GM23248 (cell line): Measurements from ENCODE around the gene HTR3C. TPM values are rescaled to one million over a fixed set of nuclear protein-coding genes. Genes with fewer than 3 reads are reported as not detected.
A peak's percentile ranks its signal among the peaks of the same experiment; 100 is the strongest.

Experiments
- DNase-seq: peaks from one replicate; pipeline ENCODE4 v3.0.0-alpha.2; 2015
- H2AFZ ChIP-seq: fragments of 200-600 bp; sonication (generic); 2 replicates; pipeline ENCODE4 v1.6.1; 2016; ENCODE audit warnings: antibody characterized with exemption
- H3F3A ChIP-seq: fragments of 200-600 bp; sonication (generic); 2 replicates; pipeline ENCODE4 v1.6.1; 2016; ENCODE audit warnings: mild to moderate bottlenecking, antibody characterized with exemption, mixed run types; ENCODE audit not compliant: insufficient read depth
- H3K27ac ChIP-seq: fragments of 200-600 bp; sonication (generic); 2 replicates; pipeline ENCODE4 v1.5.1; 2016; ENCODE audit warnings: mild to moderate bottlenecking
- H3K27me3 ChIP-seq: fragments of 200-600 bp; sonication (generic); replicated peaks from 2 replicates; pipeline ENCODE4 v1.6.1; 2016; ENCODE audit warnings: mild to moderate bottlenecking; ENCODE audit not compliant: insufficient read depth
- H3K36me3 ChIP-seq: fragments of 200-600 bp; sonication (generic); 2 replicates; pipeline ENCODE4 v1.6.1; 2016; ENCODE audit warnings: low read depth, mild to moderate bottlenecking
- H3K4me1 ChIP-seq: fragments of 200-600 bp; sonication (generic); 2 replicates; pipeline ENCODE4 v1.6.1; 2016; ENCODE audit warnings: mild to moderate bottlenecking; ENCODE audit not compliant: insufficient read depth
- H3K4me2 ChIP-seq: fragments of 200-600 bp; sonication (generic); one replicate; pipeline ENCODE4 v1.6.1; 2016; ENCODE audit warnings: mild to moderate bottlenecking; ENCODE audit not compliant: unreplicated experiment
- H3K4me3 ChIP-seq: fragments of 200-600 bp; sonication (generic); 2 replicates; pipeline ENCODE4 v1.5.1; 2016; ENCODE audit warnings: mild to moderate bottlenecking
- H3K79me2 ChIP-seq: fragments of 200-600 bp; sonication (generic); 2 replicates; pipeline ENCODE4 v1.6.1; 2016; ENCODE audit warnings: mild to moderate bottlenecking; ENCODE audit not compliant: insufficient read depth
- H3K9ac ChIP-seq: fragments of 200-600 bp; sonication (generic); 2 replicates; pipeline ENCODE4 v1.6.1; 2016; ENCODE audit warnings: mild to moderate bottlenecking
- H3K9me2 ChIP-seq: fragments of 200-600 bp; sonication (generic); 2 replicates; pipeline ENCODE4 v1.6.1; 2016; ENCODE audit warnings: mixed run types, mild to moderate bottlenecking, moderate library complexity; ENCODE audit not compliant: insufficient read depth
- H3K9me3 ChIP-seq: fragments of 200-600 bp; sonication (generic); one replicate; pipeline ENCODE4 v1.6.1; 2017; ENCODE audit warnings: low read depth
- H4K20me1 ChIP-seq: fragments of 200-600 bp; sonication (generic); 2 replicates; pipeline ENCODE4 v1.6.0; 2016; ENCODE audit not compliant: insufficient read depth
- EZH2 ChIP-seq: fragments of 200-600 bp; sonication (generic); IDR thresholded peaks from 2 replicates; pipeline ENCODE4 v1.6.1; 2018; ENCODE audit warnings: antibody characterized with exemption, mild to moderate bottlenecking; ENCODE audit not compliant: insufficient read depth, poor library complexity, severe bottlenecking
- EZH2phosphoT487 ChIP-seq: fragments of 200-600 bp; sonication (generic); IDR thresholded peaks from 2 replicates; pipeline ENCODE4 v1.6.1; 2018; ENCODE audit warnings: antibody characterized with exemption, moderate library complexity, mild to moderate bottlenecking, low read depth; ENCODE audit not compliant: insufficient read depth
- WGBS, 2 experiments: methylation state at CpG; one replicate each; pipeline ENCODE4 v1.1.6; 2015 to 2017; ENCODE audit warnings: low lambda C conversion rate in 2 of 2, low coverage in 1 of 2; ENCODE audit errors: missing lambda C conversion rate in 2 of 2; 5-methylcytosine and 5-hydroxymethylcytosine counted together
- in situ Hi-C: fragments of 300-500 bp; cut with MboI; formaldehyde crosslinking; loops from 2 replicates; pipeline ENCODE4 v1.15.0; 2020
- polyA plus RNA-seq: library from polyadenylated mRNA; unstranded; fragments of >200 nt; fragmentation: Nextera tagmentation; extraction: Ambion mirVana; gene quantifications from 2 replicates; pipeline ENCODE4 v1.2.1, GENCODE V29; 2016
- total RNA-seq: library from RNA; depleted of rRNA; stranded (reverse); fragments of >200 nt; shearing (Covaris generic); gene quantifications from 2 replicates; pipeline ENCODE4 v1.2.3, GENCODE V29; 2014

Gene HTR3C
- total and polyA plus RNA-seq, 2 experiments from 2014 or later, result not detected

DNA sequence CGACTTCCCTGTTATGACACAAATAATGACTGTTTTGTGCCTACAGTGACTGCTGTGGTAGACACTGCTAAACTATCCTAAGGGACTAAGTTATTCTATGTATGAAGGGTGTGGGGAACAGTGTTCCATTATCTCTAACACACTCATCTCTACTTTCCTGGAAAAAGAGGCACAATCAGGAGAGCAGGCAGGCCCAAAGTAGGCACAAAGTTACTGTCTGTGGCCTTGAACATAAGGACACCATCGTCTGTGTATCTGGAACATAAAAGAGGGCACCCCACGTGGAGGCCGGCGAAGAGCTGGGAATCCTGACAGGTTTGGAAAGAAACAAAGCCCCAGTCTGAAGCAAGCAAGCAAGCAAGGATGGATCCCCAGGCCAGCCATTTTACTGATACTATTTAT is 36.7 kb upstream of the HTR3C start:
- H3K4me3 ChIP-seq, result peak overlapping the region; percentile 100

DNA sequence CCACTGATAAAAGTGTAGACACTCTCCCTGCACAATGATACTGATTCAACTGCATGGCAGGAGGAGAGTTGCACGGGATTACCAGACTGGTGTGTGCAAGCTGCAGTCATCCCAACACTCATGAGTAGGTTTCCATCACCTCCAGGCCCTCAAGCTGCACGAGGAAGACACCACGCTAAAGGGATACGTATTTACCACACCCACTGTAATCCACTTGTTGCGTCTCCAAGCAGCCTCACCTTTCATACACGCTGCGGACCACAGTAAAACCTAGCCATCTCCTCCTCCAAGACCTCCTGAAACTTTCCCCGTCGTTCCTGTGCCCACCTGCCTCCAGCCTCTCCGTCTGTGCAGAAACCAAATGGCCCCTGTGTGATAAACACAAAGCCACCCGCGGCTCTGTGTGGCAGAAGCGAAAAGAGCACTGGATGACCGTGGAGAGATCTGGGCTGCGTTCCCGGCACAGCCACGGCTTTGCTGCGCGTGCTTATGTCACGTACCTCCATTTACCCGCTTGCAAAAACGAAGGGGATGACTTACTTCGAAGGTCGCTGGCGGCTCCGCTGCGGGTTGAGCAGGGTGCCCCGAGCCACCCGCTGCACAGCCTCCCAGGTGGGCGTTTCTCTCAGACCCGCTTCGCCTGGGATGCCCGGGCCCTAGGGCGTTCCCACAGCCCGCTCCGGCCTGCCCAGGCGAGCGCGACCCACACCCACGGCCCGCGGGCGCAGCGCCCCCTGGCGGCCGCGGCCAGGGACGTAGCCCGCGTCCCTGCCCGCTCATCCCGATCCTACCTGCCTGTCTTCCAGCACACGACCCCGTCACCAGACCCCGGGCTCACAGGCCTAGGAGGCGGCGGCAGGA is 35.8 kb upstream of the HTR3C start:
- Histone ChIP-seq H3K4me3 (peak overlapping the region; percentile 100), H3K9ac (peak overlapping the region; percentile 83), H4K20me1 (no peaks in the 10 kb centered on the region), H3K27ac (no peak overlapping the region), H3K4me2 (peak overlapping the region; percentile 88), H3K9me3 (no peaks in the 10 kb centered on the region), H3K27me3 (no peaks in the 10 kb centered on the region), H3F3A (no peaks in the 10 kb centered on the region), H3K79me2 (peaks cover 51% of the 10 kb centered on the region), H3K9me2 (no peaks in the 10 kb centered on the region), H2AFZ (peak overlapping the region; percentile 100), H3K36me3 (peaks cover 16% of the 10 kb centered on the region; the same call in 1 of the 2 replicates), H3K4me1 (peaks cover 16% of the 10 kb centered on the region; the same call in 1 of the 2 replicates)
- peak; percentile 81 for DNase-seq
- in situ Hi-C loops, result no loop called here
- 10 to 11% methylated on average over 43 to 50 of the region's 57 CpGs for WGBS, 2 experiments
- no peak for TF ChIP-seq EZH2
- no peak for TF ChIP-seq EZH2phosphoT487

More for the DNA sequence above, 36.7 kb upstream of the HTR3C start:
- in situ Hi-C loops, result no loop called here
- DNase-seq, result no peak
- Histone ChIP-seq H3K36me3 (peaks cover 17% of the 10 kb centered on the region; the same call in 1 of the 2 replicates), H3F3A (no peaks in the 10 kb centered on the region), H4K20me1 (no peaks in the 10 kb centered on the region), H3K9ac (0 out of 2 replicates have a peak overlapping the region, but pooled peaks have one; percentile 83), H3K27ac (no peak overlapping the region), H3K79me2 (peaks cover 58% of the 10 kb centered on the region), H3K4me1 (peaks cover 16% of the 10 kb centered on the region; the same call in 1 of the 2 replicates), H3K9me3 (no peaks in the 10 kb centered on the region), H3K9me2 (no peaks in the 10 kb centered on the region), H3K27me3 (no peaks in the 10 kb centered on the region), H3K4me2 (peak overlapping the region; percentile 88), H2AFZ (no peak overlapping the region)
- 79 to 82% methylated on average over 5 of the region's 5 CpGs for WGBS, 2 experiments
- TF ChIP-seq EZH2phosphoT487, result no peak
- TF ChIP-seq EZH2, result no peak

DNA sequence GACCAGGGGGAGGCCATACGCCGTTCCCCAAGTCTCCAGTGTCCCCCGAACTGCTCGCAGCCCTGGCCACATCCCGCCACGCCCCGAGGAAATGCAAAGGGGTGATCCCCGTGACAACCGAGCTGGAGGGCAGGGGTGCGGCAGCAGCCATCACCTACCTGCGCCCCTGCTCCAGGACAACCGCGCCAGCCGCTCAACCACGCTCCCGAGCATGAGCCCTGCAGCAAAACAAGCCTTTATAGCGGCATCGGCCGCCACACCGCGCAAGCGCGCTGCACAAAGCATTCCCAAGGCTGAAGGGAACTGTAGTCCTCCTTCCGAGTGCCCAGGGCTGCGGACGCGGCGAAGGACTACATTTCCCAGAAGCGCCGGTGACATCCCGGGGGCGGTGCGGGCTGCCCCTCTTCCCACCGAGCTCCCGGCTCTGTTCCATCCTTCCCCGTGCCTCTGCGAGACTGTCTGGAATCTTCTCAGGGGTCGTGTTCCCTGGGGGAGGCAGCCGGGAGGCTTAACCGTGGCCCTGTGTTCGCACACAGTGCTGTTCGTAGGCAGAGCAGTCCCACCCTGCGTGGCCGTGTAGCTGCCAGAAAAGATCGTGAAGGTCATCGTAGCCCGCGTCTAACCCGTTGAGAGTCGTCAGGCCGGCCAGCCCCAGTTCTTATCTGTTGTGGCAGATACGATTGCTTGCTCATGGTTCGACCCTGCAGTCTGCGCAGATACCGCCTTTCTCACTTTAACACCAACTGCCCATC is 35.0 kb upstream of the HTR3C start, which contains the start of gene ABCC5:
TSS of gene ABCC5 (minus strand) at position 213 of the 752 bp plus-strand sequence. CDS start 3,492 bp downstream, outside the sequence.
- H3K9me3 ChIP-seq, result no peaks in the 10 kb centered on the region
- peak within 1 kb of the TSS; percentile 100 for H3K4me3 ChIP-seq
- H3K79me2 ChIP-seq, result peaks cover 44% of the 10 kb centered on the region
- in situ Hi-C loops, result no loop called here
- peaks cover 8% of the 10 kb centered on the region; the same call in 1 of the 2 replicates for H3K36me3 ChIP-seq
- no peaks in the 10 kb centered on the region for H3F3A ChIP-seq
- H3K4me1 ChIP-seq, result peaks cover 16% of the 10 kb centered on the region; the same call in 1 of the 2 replicates
- WGBS, 2 experiments, result 0 to 2% methylated on average over 46 to 55 of the region's 55 CpGs
- H4K20me1 ChIP-seq, result no peaks in the 10 kb centered on the region
- H3K27ac ChIP-seq, result peak within 1 kb of the TSS; percentile 43
- DNase-seq, result peak; percentile 97
- H3K4me2 ChIP-seq, result peak within 1 kb of the TSS; percentile 88
- TF ChIP-seq EZH2, result no peak
- no peak for TF ChIP-seq EZH2phosphoT487
- no peaks in the 10 kb centered on the region for H3K27me3 ChIP-seq
- H3K9ac ChIP-seq, result peak within 1 kb of the TSS; percentile 83
- no peaks in the 10 kb centered on the region for H3K9me2 ChIP-seq
- peak within 1 kb of the TSS; percentile 100 for H2AFZ ChIP-seq

DNA sequence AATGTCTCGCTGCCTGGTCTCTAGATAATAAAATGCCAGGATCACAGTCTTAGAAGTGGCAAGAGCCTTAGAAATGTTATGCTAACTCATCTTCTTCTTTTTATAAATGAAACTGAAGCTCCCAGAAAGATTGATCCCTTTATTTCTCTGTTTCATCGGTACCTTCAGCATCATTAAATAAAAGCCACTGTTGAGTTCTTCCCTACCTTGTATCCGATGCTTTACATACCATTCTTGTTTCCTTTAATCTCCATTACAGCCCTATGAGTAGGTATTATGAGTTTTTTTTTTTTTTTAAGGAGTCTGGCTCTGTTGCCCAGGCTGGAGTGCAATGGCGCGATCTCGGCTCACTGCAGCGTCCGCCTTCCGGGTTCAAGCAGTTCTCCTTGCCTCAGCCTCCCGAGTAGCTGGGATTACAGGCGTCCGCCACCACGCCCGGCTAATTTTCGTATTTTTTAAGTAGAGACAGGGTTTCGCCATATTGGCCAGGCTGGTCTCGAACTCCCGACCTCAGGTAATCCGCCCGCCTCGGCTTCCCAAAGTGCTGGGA is 34.3 kb upstream of the HTR3C start:
- peak overlapping the region; percentile 43 for H3K27ac ChIP-seq
- WGBS, 2 experiments, result 82 to 84% methylated on average over 21 of the region's 21 CpGs

More for the DNA sequence above, 34.3 kb upstream of the HTR3C start:
- no peak for DNase-seq
- no peaks in the 10 kb centered on the region for H3K27me3 ChIP-seq
- in situ Hi-C loops, result no loop called here
- H3F3A ChIP-seq, result no peaks in the 10 kb centered on the region
- H3K79me2 ChIP-seq, result peaks cover 37% of the 10 kb centered on the region
- H3K9me2 ChIP-seq, result no peaks in the 10 kb centered on the region
- H3K9ac ChIP-seq, result peak overlapping the region; percentile 83
- peaks cover 16% of the 10 kb centered on the region; the same call in 1 of the 2 replicates for H3K4me1 ChIP-seq
- no peak for TF ChIP-seq EZH2
- no peak for TF ChIP-seq EZH2phosphoT487
- H3K36me3 ChIP-seq, result peaks cover 4% of the 10 kb centered on the region; the same call in 1 of the 2 replicates
- peak overlapping the region; percentile 100 for H3K4me3 ChIP-seq
- no peaks in the 10 kb centered on the region for H3K9me3 ChIP-seq
- H4K20me1 ChIP-seq, result no peaks in the 10 kb centered on the region
- H2AFZ ChIP-seq, result peak overlapping the region; percentile 100
- peak overlapping the region; percentile 88 for H3K4me2 ChIP-seq
